Measurements from ENCODE around the gene COL4A1.

- TF ChIP-seq POLR2AphosphoS5 (IDR thresholded peaks at IDR 0.05; ENCODE audit: low read depth, low read length) (no peak), FOXP2 (optimal IDR thresholded peaks at IDR 0.05; ENCODE audit: borderline replicate concordance, extremely low read depth, extremely low read length, insufficient read depth) (no peak)
Observed at GRCh38 chr13:110275931-110276552, 30.9 kb downstream of the COL4A1 start.
